Measurements from ENCODE around the gene EFS. TPM values are rescaled to one million over a fixed set of nuclear protein-coding genes. Genes with fewer than 3 reads are reported as not detected.
A peak's percentile ranks its signal among the peaks of the same experiment; 100 is the strongest.
"Not testable (repeated sequence)": the region's sequence is repeated elsewhere in the genome, so short reads cannot be mapped to it uniquely, and the experiment has no call there.

EFS gene
- total and polyA plus RNA-seq, 2 experiments from 2014 or later = 16.7 to 36.6 TPM

GRCh38 chr14:23388996-23389395 is 24.0 kb upstream of the EFS start:
- no peak for DNase-seq (ENCODE audit: low read depth in 1 of 2, low spot score in 1 of 2)
- H3K9me3 ChIP-seq (ENCODE audit: low read depth) = no peaks in the 10 kb centered on the region
- H3K27me3 ChIP-seq = no peaks in the 10 kb centered on the region
- no peaks in the 10 kb centered on the region for H3K4me1 ChIP-seq (ENCODE audit: low read depth)
- H3K4me3 ChIP-seq = no peak overlapping the region
- H3K36me3 ChIP-seq = peaks cover 96% of the 10 kb centered on the region
- no peak for TF ChIP-seq CTCF (IDR thresholded peaks at IDR 0.05; ENCODE audit: low read depth, low read length)
- peak overlapping the region; percentile 86 for H3K27ac ChIP-seq

GRCh38 chr14:23387916-23388882 is 23.2 kb upstream of the EFS start:
- Histone ChIP-seq H3K4me1 (ENCODE audit: low read depth) (no peaks in the 10 kb centered on the region), H3K9me3 (ENCODE audit: low read depth) (no peaks in the 10 kb centered on the region), H3K27me3 (no peaks in the 10 kb centered on the region), H3K36me3 (peaks cover 96% of the 10 kb centered on the region), H3K27ac (peak overlapping the region; percentile 86), H3K4me3 (no peak overlapping the region)
- no peak for TF ChIP-seq CTCF (IDR thresholded peaks at IDR 0.05; ENCODE audit: low read depth, low read length)
- no peak for DNase-seq (ENCODE audit: low read depth in 1 of 2, low spot score in 1 of 2)

GRCh38 chr14:23386999-23387398 is 22.0 kb upstream of the EFS start:
- DNase-seq (ENCODE audit: low read depth in 1 of 2, low spot score in 1 of 2) = no peak
- no peaks in the 10 kb centered on the region for H3K9me3 ChIP-seq (ENCODE audit: low read depth)
- H3K27me3 ChIP-seq = no peaks in the 10 kb centered on the region
- peaks cover 96% of the 10 kb centered on the region for H3K36me3 ChIP-seq
- peak overlapping the region; percentile 86 for H3K27ac ChIP-seq
- no peak overlapping the region for H3K4me3 ChIP-seq
- no peak for TF ChIP-seq CTCF (IDR thresholded peaks at IDR 0.05; ENCODE audit: low read depth, low read length)
- H3K4me1 ChIP-seq (ENCODE audit: low read depth) = no peaks in the 10 kb centered on the region

GRCh38 chr14:23386266-23386657 is 21.3 kb upstream of the EFS start:
- DNase-seq (ENCODE audit: low read depth in 1 of 2, low spot score in 1 of 2); H3K9me3 ChIP-seq (ENCODE audit: low read depth); H3K27me3 ChIP-seq; H3K4me3 ChIP-seq; H3K4me1 ChIP-seq (ENCODE audit: low read depth): not testable (repeated sequence)
- H3K36me3 ChIP-seq = peaks cover 96% of the 10 kb centered on the region
- H3K27ac ChIP-seq = peak overlapping the region; percentile 86

- no peaks in the 10 kb centered on the region for H3K4me1 ChIP-seq (ENCODE audit: low read depth)
- no peaks in the 10 kb centered on the region for H3K27me3 ChIP-seq
- peaks cover 96% of the 10 kb centered on the region for H3K36me3 ChIP-seq
- H3K9me3 ChIP-seq (ENCODE audit: low read depth) = no peaks in the 10 kb centered on the region
- peak overlapping the region; percentile 86 for H3K27ac ChIP-seq
- DNase-seq (ENCODE audit: low read depth in 1 of 2, low spot score in 1 of 2) = no peak
- H3K4me3 ChIP-seq = no peak overlapping the region
- no peak for TF ChIP-seq CTCF (IDR thresholded peaks at IDR 0.05; ENCODE audit: low read depth, low read length)
Observed at GRCh38 chr14:23385642-23386265, 20.8 kb upstream of the EFS start.

- TF ChIP-seq CTCF (IDR thresholded peaks at IDR 0.05; ENCODE audit: low read depth, low read length) = no peak
- Histone ChIP-seq H3K4me1 (ENCODE audit: low read depth) (no peaks in the 10 kb centered on the region), H3K27me3 (no peaks in the 10 kb centered on the region), H3K27ac (peak overlapping the region; percentile 86), H3K9me3 (ENCODE audit: low read depth) (no peaks in the 10 kb centered on the region), H3K36me3 (peaks cover 94% of the 10 kb centered on the region), H3K4me3 (no peak overlapping the region)
- DNase-seq (ENCODE audit: low read depth in 1 of 2, low spot score in 1 of 2) = no peak
Observed at GRCh38 chr14:23385244-23385641, 20.3 kb upstream of the EFS start.
